Panc1 (cell line): ENCODE data around the gene SIRT1. TPM values are rescaled to one million over a fixed set of nuclear protein-coding genes. Genes with fewer than 3 reads are reported as not detected.

Experiments used
- ATAC-seq: fragments of 200-7000 bp; cut with Tn5 transposase; 2 replicates; pipeline ENCODE4 v1.9.1; 2020; ENCODE audit warnings: mild to moderate bottlenecking, moderate library complexity
- BruUV-seq: library from RNA; stranded (reverse); fragments of 400-500 nt; replicated peaks from 2 replicates; lab custom pipeline; 2021; lab: Mats Ljungman, UMichigan
- CTCF ChIA-PET: fragments of 300-600 bp; sonication (Branson Sonifier 250); formaldehyde crosslinking; loops from one replicate; lab custom pipeline; 2022; ENCODE audit warnings: antibody characterized with exemption; lab: Charles Lee
- POLR2A ChIA-PET: fragments of 300-600 bp; sonication (Branson Sonifier 250); formaldehyde crosslinking; loops from one replicate; lab custom pipeline; 2022; ENCODE audit warnings: antibody characterized with exemption; lab: Charles Lee
- DNase-seq: peaks from one replicate; pipeline ENCODE4 v3.0.0-alpha.2; 2010; ENCODE audit warnings: low read depth, low spot score
- H3K27ac ChIP-seq: 2 replicates; pipeline ENCODE4 v1.5.1; 2011; ENCODE audit warnings: mild to moderate bottlenecking, low read length, inconsistent platforms
- H3K27me3 ChIP-seq: fragments of 200-500 bp; sonication (Bioruptor generic); 2 replicates; pipeline ENCODE4 v1.6.0; 2014; ENCODE audit warnings: low read length, inconsistent platforms; ENCODE audit not compliant: control insufficient read depth, insufficient read depth
- H3K36me3 ChIP-seq: fragments of 200-500 bp; sonication (Bioruptor generic); 2 replicates; pipeline ENCODE4 v1.5.1; 2014; ENCODE audit warnings: inconsistent platforms, mild to moderate bottlenecking, low read length, moderate library complexity; ENCODE audit not compliant: control insufficient read depth, insufficient read depth
- H3K4me1 ChIP-seq: 2 replicates; pipeline ENCODE4 v1.5.1; 2011; ENCODE audit warnings: inconsistent platforms, mild to moderate bottlenecking, low read length, moderate library complexity; ENCODE audit not compliant: control insufficient read depth, insufficient read depth
- H3K4me3 ChIP-seq, 2 experiments: 2 replicates each; pipeline ENCODE4 v1.5.1; 2011 to 2012; ENCODE audit warnings: low read depth in 2 of 2, low read length in 2 of 2, mild to moderate bottlenecking in 2 of 2, inconsistent platforms in 1 of 2, moderate library complexity in 1 of 2
- H3K9me3 ChIP-seq: fragments of 200-500 bp; sonication (Bioruptor generic); 2 replicates; pipeline ENCODE4 v1.5.1; 2014; ENCODE audit warnings: low read depth, mild to moderate bottlenecking, inconsistent platforms, low read length, moderate library complexity; ENCODE audit not compliant: control insufficient read depth, insufficient read depth
- CTCF ChIP-seq: fragments of 450-650 bp; IDR thresholded peaks from 2 replicates; pipeline ENCODE4 v1.5.1; 2017; ENCODE audit warnings: mild to moderate bottlenecking
- POLR2AphosphoS5 ChIP-seq: IDR thresholded peaks from 2 replicates; pipeline ENCODE4 v1.6.1; 2012; ENCODE audit warnings: mild to moderate bottlenecking, low read depth, low read length, moderate library complexity
- REST ChIP-seq, 2 experiments: IDR thresholded peaks; 2 replicates each; pipeline ENCODE4 v1.6.1; 2011 to 2012; ENCODE audit warnings: low read depth in 2 of 2, control low read depth in 1 of 2, low read length in 1 of 2, mild to moderate bottlenecking in 1 of 2, moderate library complexity in 1 of 2; ENCODE audit not compliant: insufficient read depth in 1 of 2
- SIN3A ChIP-seq: IDR thresholded peaks from 2 replicates; pipeline ENCODE4 v1.6.1; 2012; ENCODE audit warnings: low read depth, mild to moderate bottlenecking, low read length, moderate library complexity, borderline replicate concordance; ENCODE audit not compliant: insufficient read depth
- TCF7L2 ChIP-seq: IDR thresholded peaks from 2 replicates; pipeline ENCODE4 v1.6.1; 2011; ENCODE audit warnings: mild to moderate bottlenecking, low read depth, low read length, inconsistent platforms
- in situ Hi-C: cut with HindIII; loops from 2 replicates; pipeline ENCODE4 v1.10.0; 2016; ENCODE audit warnings: low sequenced_read_pairs, low pct_unique_long_range_greater_than_20kb
- intact Hi-C: fragments of 100-400 bp; cut with micrococcal nuclease; formaldehyde crosslinking; loops from one replicate; pipeline ENCODE4 v1.10.0; 2022; ENCODE audit not compliant: unreplicated experiment
- total RNA-seq: library from RNA; stranded (reverse); gene quantifications from one replicate; pipeline ENCODE4 v1.2.1, GENCODE V29; 2021; ENCODE audit not compliant: unreplicated experiment

SIRT1 gene
- total RNA-seq, 1 experiment from 2014 or later = 45.0 TPM

- ATAC-seq (no peak), DNase-seq (no peak)
- intact Hi-C loops (no loop called here), in situ Hi-C loops (no loop called here)
- Histone ChIP-seq H3K27ac (no peak overlapping the region), H3K4me3 (no peak overlapping the region), H3K27me3 (no peaks in the 10 kb centered on the region), H3K4me1 (no peaks in the 10 kb centered on the region), H3K9me3 (no peaks in the 10 kb centered on the region), H3K36me3 (no peaks in the 10 kb centered on the region)
- ChIA-PET POLR2A (interaction anchor here (0.7 kb wide), 1 partner anchor 182 kb away, joined by 4 read pairs; no protein-coding TSS in a partner anchor), CTCF (no interaction called here)
- TF ChIP-seq TCF7L2 (no peak), REST (IDR thresholded peaks at IDR 0.05; ENCODE audit: insufficient read depth in 1 of 2, low read depth in 2 of 2, low read length in 1 of 2) (no peak), CTCF (no peak), POLR2AphosphoS5 (no peak), SIN3A (no peak)
- no TSS peak for BruUV-seq
Measured at GRCh38 chr10:67836488-67836887, 48.0 kb upstream of the SIRT1 start.

- no peaks in the 10 kb centered on the region for H3K9me3 ChIP-seq
- no TSS peak for BruUV-seq
- no peak overlapping the region for H3K27ac ChIP-seq
- no peaks in the 10 kb centered on the region for H3K4me1 ChIP-seq
- ChIA-PET CTCF (no interaction called here), POLR2A (no interaction called here)
- H3K27me3 ChIP-seq = no peaks in the 10 kb centered on the region
- H3K36me3 ChIP-seq = no peaks in the 10 kb centered on the region
- intact Hi-C loops (no loop called here), in situ Hi-C loops (no loop called here)
- DNase-seq = no peak
- TF ChIP-seq TCF7L2 (no peak), POLR2AphosphoS5 (no peak), REST (IDR thresholded peaks at IDR 0.05; ENCODE audit: insufficient read depth in 1 of 2, low read depth in 2 of 2, low read length in 1 of 2) (no peak), CTCF (no peak), SIN3A (no peak)
- no peak overlapping the region for H3K4me3 ChIP-seq
- ATAC-seq = no peak
Measured at GRCh38 chr10:67836972-67837371, 47.5 kb upstream of the SIRT1 start.
